ENCODE results near the gene SLC25A17.

- TF ChIP-seq CTCF (IDR thresholded peaks at IDR 0.05) (no peak), POLR2A (IDR thresholded peaks at IDR 0.05) (no peak)
These were observed 13.4 kb downstream of the SLC25A17 start for GRCh38 chr22:40805699-40806203.
